ENCODE results near the gene CECR2. TPM values are rescaled to one million over a fixed set of nuclear protein-coding genes. Genes with fewer than 3 reads are reported as not detected.
"Not testable (repeated sequence)": the region's sequence is repeated elsewhere in the genome, so short reads cannot be mapped to it uniquely, and the experiment has no call there.

CECR2 gene
- total RNA-seq, 1 experiment from 2014 or later = 0.24 TPM

- no peak for DNase-seq (ENCODE audit: low read depth)
- in situ Hi-C loops (cut with HindIII; ENCODE audit: low pct_unique_long_range_greater_than_20kb, low sequenced_read_pairs) = no loop called here
Observed at GRCh38 chr22:17388235-17388634, 19.0 kb downstream of the CECR2 start.

GRCh38 chr22:17390087-17390486 is 20.8 kb downstream of the CECR2 start:
- no peak for DNase-seq (ENCODE audit: low read depth)
- in situ Hi-C loops (cut with HindIII; ENCODE audit: low pct_unique_long_range_greater_than_20kb, low sequenced_read_pairs) = no loop called here

- peak; percentile 13 for DNase-seq (ENCODE audit: low read depth)
- in situ Hi-C loops (cut with HindIII; ENCODE audit: low pct_unique_long_range_greater_than_20kb, low sequenced_read_pairs) = no loop called here
Observed at GRCh38 chr22:17396516-17396915, 27.3 kb downstream of the CECR2 start.

DNA sequence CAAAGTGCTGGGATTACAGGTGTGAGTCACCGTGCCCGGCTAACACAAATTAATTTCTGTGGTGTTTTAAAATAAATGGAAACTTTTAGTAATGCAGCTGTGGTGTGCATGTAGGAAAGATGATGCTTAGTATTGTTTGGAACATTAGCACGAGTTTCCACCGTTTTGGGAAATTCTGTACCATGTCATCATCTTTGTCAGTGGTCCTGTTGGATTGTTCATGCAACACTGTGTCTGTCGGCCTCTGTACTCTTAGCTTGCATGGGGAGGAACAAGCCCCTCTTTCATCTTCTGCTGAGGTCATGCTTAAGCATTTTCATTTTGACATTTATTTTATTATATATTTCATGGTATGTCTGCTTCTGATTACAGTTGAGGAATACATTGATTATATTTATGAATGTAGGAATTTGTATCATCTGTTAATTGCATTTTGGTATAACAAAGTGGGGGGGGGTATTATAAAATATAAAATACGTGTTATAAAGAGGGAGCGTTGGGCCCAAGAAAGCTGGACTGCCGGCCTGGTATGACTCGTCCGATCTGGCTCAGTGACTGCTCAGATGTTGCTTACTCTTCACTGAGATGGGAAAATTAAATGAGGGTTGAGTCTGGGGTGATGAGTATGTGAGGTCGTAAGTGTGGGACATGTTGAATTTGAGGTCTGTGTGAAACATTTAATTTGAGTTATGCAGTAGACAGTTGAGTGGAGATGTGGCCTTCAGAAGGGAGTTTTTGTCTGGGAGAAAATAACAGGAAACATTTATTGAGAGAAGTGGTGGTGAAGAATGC is 28.7 kb downstream of the CECR2 start:
- peak; percentile 21 for DNase-seq (ENCODE audit: low read depth)
- in situ Hi-C loops (cut with HindIII; ENCODE audit: low pct_unique_long_range_greater_than_20kb, low sequenced_read_pairs) = no loop called here

- no peak for DNase-seq (ENCODE audit: low read depth)
- in situ Hi-C loops (cut with HindIII; ENCODE audit: low pct_unique_long_range_greater_than_20kb, low sequenced_read_pairs) = no loop called here
Observed at GRCh38 chr22:17400305-17400704, 31.0 kb downstream of the CECR2 start.

GRCh38 chr22:17401728-17402127 is 32.5 kb downstream of the CECR2 start:
- in situ Hi-C loops (cut with HindIII; ENCODE audit: low pct_unique_long_range_greater_than_20kb, low sequenced_read_pairs) = no loop called here
- no peak for DNase-seq (ENCODE audit: low read depth)

GRCh38 chr22:17402293-17402692 is 33.0 kb downstream of the CECR2 start:
- no peak for DNase-seq (ENCODE audit: low read depth)
- in situ Hi-C loops (cut with HindIII; ENCODE audit: low pct_unique_long_range_greater_than_20kb, low sequenced_read_pairs) = no loop called here

DNA sequence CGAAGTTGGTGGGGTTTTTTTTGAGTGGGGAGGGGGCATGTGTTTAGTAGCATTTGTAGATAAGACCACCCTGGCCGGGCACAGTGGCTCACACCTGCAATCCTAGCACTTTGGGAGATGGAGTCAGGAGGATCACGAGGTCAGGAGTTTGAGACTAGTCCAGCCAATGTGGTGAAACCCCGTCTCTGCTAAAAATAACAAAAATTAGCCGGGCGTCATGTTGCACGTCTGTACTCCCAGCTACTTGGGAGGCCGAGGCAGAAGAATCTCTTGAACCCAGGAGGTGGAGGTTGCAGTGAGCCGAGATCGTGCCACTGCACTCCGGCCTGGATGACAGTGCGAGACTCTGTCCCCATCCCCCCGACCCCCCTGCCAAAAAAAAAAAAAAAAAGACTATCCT is 34.6 kb downstream of the CECR2 start:
- in situ Hi-C loops (cut with HindIII; ENCODE audit: low pct_unique_long_range_greater_than_20kb, low sequenced_read_pairs) = no loop called here
- DNase-seq (ENCODE audit: low read depth) = peak; percentile 38

- in situ Hi-C loops (cut with HindIII; ENCODE audit: low pct_unique_long_range_greater_than_20kb, low sequenced_read_pairs) = no loop called here
Observed at GRCh38 chr22:17407643-17408042, 38.4 kb downstream of the CECR2 start.

GRCh38 chr22:17410576-17410975 is 41.3 kb downstream of the CECR2 start:
- in situ Hi-C loops (cut with HindIII; ENCODE audit: low pct_unique_long_range_greater_than_20kb, low sequenced_read_pairs) = no loop called here

More at GRCh38 chr22:17407643-17408042, 38.4 kb downstream of the CECR2 start:
- no peak for DNase-seq (ENCODE audit: low read depth)

GRCh38 chr22:17411213-17411612 is 42.0 kb downstream of the CECR2 start:
- no peak for DNase-seq (ENCODE audit: low read depth)
- in situ Hi-C loops (cut with HindIII; ENCODE audit: low pct_unique_long_range_greater_than_20kb, low sequenced_read_pairs) = no loop called here

More at GRCh38 chr22:17410576-17410975, 41.3 kb downstream of the CECR2 start:
- DNase-seq (ENCODE audit: low read depth) = no peak

DNA sequence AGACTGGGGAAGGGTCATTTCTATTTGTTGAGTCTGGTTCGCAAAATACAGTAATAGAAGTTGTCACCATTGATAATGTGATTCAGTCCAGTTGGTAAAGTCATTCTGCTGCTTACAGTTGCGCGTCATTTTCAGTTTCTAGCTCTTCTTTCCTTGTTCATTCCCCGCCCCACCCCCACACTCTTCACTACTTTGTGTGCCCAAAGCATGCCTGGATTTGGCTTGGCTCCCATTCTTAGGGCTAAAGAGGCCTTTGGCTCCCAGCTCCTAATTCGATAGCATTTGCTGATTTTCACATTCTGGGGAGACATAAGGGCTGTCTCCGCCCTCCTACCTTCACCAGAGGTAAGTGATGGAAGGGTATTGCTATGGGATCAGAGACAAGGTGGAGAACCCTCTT is 43.0 kb downstream of the CECR2 start:
- in situ Hi-C loops (cut with HindIII; ENCODE audit: low pct_unique_long_range_greater_than_20kb, low sequenced_read_pairs) = no loop called here
- no peak for DNase-seq (ENCODE audit: low read depth)

GRCh38 chr22:17418890-17419324 is 49.6 kb downstream of the CECR2 start:
- no peak for DNase-seq (ENCODE audit: low read depth)
- in situ Hi-C loops (cut with HindIII; ENCODE audit: low pct_unique_long_range_greater_than_20kb, low sequenced_read_pairs) = no loop called here

DNA sequence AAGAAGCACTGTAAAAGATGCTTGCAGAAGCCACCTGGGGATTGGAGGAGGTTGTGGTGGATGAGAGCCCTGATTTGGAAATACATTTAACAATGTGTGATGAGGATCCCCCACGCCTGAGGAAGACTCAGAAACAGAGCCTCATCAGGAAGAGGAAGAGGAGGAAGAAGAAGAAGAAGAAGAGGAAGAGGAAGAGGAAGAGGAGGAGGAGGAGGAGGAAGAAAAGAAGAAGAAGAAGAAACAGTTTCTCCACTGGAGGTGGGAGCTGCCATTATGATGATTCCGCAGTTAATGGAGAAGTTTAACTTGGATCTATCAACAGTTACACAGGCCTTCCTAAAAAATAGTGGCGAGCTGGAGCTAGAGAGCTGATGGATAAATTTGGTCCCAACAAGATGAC is 50.1 kb downstream of the CECR2 start:
- in situ Hi-C loops (cut with HindIII; ENCODE audit: low pct_unique_long_range_greater_than_20kb, low sequenced_read_pairs) = no loop called here

DNA sequence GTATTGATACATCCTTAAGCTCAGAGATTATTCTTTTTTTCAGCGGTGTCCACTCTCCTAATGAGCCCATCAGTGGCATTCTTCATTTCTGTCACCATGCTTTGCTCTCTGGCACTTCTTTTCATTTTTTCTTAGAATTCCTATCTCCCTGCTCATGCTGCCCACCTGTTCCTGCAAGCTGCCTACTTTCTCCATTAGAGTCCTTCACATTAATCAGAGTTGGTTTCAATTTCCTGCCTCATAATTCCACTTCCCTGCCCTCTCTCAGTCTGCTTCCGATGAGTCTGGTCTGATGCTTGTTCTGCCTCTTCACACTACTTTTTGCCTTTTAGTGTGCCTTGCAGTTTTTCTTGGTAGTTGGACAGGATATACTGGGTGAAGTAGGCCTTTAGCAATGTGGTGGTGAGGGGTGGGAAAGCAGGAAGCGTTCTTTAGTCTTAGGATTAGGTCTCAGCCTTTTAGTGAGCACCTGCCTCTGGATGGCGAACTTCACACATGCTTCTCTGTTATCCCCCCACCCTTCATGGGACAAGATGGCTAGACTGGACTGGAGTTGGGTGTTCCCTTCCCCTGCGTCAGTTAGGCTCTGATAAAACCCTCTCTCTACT is 53.6 kb downstream of the CECR2 start:
- in situ Hi-C loops (cut with HindIII; ENCODE audit: low pct_unique_long_range_greater_than_20kb, low sequenced_read_pairs) = no loop called here

More for the DNA sequence above, 50.1 kb downstream of the CECR2 start:
- DNase-seq (ENCODE audit: low read depth) = no peak

DNA sequence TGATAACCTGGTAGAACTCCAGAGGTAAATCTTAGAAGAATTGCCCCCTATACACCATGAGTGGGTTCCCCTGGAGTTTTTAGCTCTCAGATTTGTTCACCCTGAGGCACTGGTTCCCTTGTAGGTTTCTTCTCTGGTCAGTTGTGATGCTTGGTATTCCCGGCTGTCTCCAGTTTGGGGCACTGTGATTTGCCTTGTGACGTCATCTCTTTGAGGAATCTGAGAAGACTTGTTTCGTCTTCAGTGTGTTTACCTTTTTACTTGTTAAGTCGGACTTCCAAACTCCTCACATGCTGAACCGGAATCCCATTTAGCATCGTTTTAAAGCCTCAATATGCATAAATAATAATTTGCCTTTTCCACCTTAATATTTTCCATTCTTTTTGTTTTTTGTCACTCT is 54.4 kb downstream of the CECR2 start:
- in situ Hi-C loops (cut with HindIII; ENCODE audit: low pct_unique_long_range_greater_than_20kb, low sequenced_read_pairs) = no loop called here
- DNase-seq (ENCODE audit: low read depth) = no peak

More for the DNA sequence above, 53.6 kb downstream of the CECR2 start:
- DNase-seq (ENCODE audit: low read depth) = no peak

- in situ Hi-C loops (cut with HindIII; ENCODE audit: low pct_unique_long_range_greater_than_20kb, low sequenced_read_pairs); DNase-seq (ENCODE audit: low read depth): not testable (repeated sequence)
Observed at GRCh38 chr22:17427528-17427927, 58.3 kb downstream of the CECR2 start.

- no peak for DNase-seq (ENCODE audit: low read depth)
- in situ Hi-C loops (cut with HindIII; ENCODE audit: low pct_unique_long_range_greater_than_20kb, low sequenced_read_pairs) = no loop called here
Observed at GRCh38 chr22:17429516-17429915, 60.3 kb downstream of the CECR2 start.

DNA sequence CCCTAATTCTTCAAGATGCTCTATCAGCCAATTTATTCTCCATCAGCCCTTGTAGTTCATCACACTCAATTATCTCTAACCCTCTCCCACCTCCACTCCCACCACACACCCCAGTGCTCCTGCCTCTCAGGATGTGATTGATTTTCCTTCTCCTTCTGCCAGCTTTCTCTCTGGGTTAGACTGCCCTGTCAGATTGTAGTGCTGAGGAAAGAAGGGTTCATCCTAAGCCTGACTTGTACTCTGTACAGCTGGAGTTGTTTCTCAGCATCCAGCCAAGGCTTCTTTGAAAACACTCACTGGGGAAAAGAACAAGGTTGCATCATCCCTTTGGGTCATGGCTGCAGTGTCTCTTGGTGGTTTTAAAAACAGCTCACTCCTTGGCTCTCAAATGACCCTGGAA is 61.2 kb downstream of the CECR2 start:
- DNase-seq (ENCODE audit: low read depth) = no peak
- in situ Hi-C loops (cut with HindIII; ENCODE audit: low pct_unique_long_range_greater_than_20kb, low sequenced_read_pairs) = no loop called here

- in situ Hi-C loops (cut with HindIII; ENCODE audit: low pct_unique_long_range_greater_than_20kb, low sequenced_read_pairs) = no loop called here
Observed at GRCh38 chr22:17431179-17431578, 61.9 kb downstream of the CECR2 start.

More at GRCh38 chr22:17431179-17431578, 61.9 kb downstream of the CECR2 start:
- DNase-seq (ENCODE audit: low read depth) = no peak
